ENCODE measurements around the gene BTBD9.
"Not testable (repeated sequence)": the region's sequence is repeated elsewhere in the genome, so short reads cannot be mapped to it uniquely, and the experiment has no call there.

Gene BTBD9

DNA sequence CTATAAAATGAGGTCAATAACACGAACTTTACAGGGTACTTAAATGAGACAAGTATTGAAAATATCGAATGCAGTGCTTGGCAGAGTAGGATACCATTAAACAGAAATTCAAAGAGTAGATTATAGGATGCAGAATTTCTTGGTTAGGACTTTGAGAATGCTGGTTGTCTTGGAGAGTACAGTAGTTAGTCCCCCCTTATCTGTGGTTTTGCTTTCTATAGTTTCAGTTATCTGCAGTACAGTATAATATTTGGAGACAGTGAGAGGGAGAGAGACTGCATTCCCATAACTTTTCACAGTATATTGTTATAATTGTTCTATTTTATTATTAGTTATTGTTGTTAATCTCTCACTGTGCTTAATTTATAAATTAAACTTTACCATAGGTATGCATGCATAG is 290.5 kb downstream of the BTBD9 start:
- DNase-seq = no peak

DNA sequence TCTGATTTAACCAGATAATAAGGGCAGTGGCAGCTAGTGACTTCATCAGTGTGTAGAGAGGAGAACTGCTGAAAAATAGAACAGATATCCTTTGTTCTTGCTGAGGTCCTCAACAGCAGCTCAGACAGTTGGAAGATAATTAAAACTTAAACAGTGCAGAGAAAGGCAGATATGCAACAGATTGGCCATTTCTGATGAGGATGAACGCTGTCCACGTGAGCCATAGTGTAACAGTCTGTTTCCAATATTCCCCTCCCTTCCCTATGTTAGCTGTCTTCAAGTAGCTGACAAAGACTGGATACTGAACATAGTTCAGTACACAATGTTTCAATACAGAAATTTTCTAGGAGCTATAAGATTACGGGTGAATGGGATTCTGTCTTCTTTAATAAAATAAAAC is 291.4 kb downstream of the BTBD9 start:
- no peak for DNase-seq

DNA sequence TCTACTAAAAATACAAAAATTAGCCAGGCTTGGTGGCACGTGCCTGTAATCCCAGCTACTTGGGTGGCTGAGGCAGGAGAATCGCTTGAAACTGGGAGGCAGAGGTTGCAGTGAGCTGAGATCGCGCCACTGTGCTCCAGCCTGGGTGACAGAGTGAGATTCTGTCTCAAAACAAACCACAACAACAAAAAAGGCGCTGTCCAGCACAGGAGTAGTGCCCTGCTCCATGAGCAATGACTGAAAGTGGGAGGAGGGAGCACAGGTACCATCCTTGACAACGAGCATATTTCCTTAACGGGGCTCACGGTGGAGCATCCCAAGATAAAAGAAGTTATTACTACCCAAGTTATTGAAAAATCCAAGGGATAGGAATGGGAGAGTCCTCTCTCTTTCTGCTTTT is 291.9 kb downstream of the BTBD9 start:
- not testable (repeated sequence) for DNase-seq

DNA sequence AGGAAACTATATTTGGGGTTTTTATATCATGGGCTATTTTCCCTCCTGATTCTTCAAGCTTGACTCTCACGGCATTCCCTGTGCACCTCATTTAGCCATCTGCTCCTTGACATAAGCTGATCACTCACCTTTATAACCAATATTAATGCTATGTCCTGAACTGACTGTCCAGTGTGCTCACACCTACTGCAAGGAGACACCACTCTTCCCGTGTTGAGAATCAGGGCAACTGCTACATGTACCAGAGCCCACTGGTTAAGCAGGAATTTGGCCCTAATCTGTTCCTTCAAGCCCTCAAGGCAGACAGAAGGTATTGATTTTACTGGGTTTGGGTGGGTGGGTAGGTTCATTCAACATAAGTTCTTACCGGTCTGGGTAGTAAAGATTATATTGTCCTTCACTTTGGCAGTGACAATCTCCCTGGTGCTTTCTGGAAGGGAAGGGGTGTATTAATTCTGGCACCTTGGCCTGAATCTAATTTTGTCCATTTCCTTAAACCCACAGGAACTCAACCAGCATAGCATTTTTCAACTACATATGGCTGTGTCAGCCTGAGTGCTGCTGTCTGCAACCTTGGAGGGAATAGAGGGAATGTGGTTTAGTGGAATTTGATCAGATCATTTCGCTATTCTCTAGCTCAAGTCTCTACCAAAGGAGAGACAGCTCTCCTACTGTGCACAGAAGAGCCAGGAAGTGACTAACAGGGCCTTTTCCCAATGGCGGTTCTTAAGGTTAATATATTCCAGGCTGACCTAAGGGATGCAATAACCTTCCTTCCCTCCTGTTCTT is 293.2 kb downstream of the BTBD9 start:
- DNase-seq = no peak

DNA sequence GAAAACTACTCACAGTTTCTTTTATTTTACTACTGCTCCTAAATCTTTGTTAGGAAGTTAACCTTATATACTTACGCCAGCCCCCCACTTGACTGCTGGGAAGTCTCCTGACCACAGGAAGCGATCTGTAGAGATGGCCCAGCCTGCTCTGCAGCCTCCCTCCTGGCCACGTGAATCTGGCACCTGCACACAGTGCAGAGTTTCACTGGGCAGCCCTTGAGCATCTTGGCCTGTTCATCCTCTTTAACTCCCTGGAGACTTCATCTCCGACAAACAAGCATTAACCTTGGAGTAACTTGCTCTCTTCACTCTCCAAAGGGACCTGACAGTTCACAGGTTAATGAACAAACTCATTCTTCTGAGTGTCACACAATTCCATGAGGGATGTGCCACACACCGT is 294.1 kb downstream of the BTBD9 start:
- no peak for DNase-seq

DNA sequence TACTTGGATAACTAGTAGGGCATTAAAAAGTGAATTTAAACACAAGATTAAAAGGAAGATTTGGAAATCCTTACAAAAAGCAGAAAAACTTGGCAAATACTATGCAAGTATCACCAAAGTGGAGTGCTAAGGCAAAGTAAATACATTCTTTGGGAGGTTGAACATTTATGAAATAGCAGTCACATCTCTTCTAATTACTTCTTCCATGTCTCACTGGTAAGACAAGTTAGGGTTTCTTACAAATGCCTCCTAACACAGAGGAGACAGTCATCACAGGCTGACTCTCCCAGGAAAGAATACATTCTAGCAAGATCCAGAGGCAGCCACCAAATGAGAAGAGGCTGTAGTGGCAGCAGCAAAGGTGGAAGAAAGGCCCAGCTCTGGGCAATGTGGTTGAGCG is 298.2 kb downstream of the BTBD9 start:
- no peak for DNase-seq

DNA sequence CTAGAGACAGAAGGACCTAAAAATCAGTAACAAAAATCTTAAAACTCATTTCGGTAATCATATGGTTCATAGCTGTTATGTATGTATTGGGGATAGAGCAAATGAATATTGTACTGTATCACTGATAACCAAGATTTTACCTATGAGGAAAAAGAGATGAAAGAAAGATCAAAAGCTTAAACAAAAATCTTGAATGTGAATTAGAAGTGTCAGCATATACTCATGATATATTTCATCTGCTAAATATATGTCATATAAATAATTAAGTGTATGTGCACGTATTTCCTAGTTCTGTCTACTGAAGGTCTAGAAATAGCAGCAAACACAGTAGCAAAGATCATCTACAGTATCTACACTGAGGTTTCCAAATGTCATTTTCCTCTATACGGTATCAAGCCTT is 299.8 kb downstream of the BTBD9 start:
- DNase-seq = no peak

DNA sequence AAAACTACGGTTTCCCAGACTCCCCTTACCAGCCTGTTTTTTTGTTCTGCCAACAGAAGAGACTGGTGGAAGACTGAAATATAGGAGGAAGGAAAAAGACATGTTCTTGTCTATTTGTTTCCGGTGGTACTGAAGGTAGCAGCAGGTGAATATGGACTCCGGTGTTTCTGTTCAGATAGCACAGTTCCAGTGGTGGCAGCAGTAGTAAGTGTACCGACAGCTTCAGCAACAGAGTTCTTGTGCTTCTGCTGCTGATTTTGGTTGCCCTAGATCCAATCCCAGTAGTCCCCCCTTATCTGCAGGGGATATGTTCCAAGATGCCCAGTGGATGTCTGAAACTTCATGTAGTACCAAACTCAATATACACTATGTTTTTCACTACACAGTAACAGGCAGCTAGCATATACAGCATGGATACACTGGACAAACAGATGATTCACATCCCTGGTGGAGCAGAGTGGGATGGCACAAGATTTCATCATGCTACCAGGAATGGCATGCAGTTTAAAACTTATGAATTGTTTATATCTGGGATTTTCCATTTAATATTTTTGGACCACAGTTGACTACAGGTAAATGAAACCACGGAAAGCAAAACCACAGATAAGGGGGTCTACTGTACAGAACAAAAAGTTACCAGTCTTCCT is 301.8 kb downstream of the BTBD9 start:
- DNase-seq = no peak

DNA sequence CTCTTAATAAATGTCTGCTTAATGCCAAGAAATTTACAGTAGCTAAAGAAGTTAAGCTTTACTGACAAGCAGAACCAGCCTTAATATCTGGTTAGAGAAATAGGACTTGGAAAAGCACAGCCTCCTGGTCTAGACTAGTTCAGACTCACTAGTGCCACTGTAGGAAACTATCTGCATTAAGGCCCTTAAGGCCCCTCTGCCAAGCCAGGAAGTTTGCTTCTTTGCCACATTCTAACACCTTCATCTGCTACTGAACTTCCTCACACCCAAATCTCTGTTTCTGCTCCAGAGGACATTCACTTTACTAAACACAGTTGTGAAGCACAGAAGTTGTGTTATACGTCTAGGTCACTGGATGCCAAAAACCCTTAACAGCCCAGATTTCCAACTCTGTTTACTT is 302.8 kb downstream of the BTBD9 start:
- no peak for DNase-seq

DNA sequence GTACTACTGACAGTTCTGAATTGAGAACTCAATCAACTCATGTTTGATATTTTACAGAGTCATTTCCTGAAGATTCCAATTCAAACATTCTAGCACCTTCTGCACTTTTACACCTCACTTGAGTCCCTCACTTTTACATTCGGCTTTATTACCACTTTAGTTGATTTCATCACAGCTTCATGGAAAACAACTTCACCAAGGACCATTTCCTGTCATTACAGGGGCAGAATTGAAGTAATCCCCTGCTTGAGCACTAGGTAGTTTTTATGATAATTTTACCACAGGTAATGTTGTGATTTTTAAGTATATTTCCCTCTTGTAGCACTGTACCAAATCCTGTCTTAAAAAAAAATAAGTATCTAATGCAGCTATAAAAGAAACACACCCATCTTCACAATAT is 312.9 kb downstream of the BTBD9 start:
- no peak for DNase-seq

DNA sequence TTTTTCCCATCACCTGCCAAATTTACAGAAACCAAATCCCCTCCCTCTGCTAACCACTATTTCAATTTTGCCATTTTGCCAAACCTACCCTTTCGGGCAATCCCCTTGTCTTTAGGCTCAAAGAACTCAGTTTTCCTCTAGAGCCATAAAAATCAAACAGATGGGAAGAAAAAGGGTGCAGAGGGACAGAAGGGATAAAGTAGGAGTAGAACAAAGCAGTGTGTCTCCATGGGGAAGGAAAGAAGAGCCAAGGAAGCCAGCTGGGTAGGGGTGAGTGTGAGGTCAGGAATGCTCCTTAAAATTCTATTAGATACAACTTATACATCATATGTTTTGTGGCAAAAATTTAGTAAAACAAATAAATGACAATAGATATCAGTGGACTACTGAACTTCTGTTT is 316.5 kb downstream of the BTBD9 start:
- DNase-seq = no peak

DNA sequence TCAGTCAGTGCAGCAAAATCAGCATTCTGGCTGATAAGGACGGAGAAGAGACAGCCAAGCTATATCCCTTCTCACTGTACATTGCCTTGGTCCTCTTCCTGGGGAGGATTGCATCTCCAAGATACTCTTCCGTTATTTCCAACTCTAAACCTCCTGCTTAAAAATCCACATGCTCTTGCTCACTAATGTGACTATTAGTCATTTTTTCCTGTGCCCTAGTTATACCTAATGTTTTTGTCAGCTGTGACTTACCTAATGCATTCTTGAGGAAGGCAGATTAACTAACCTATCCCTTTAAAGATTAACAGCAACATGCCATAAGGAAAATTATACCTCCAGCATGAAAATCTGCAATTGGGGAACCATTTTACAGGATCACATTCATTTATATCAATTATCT is 317.6 kb downstream of the BTBD9 start:
- no peak for DNase-seq

DNA sequence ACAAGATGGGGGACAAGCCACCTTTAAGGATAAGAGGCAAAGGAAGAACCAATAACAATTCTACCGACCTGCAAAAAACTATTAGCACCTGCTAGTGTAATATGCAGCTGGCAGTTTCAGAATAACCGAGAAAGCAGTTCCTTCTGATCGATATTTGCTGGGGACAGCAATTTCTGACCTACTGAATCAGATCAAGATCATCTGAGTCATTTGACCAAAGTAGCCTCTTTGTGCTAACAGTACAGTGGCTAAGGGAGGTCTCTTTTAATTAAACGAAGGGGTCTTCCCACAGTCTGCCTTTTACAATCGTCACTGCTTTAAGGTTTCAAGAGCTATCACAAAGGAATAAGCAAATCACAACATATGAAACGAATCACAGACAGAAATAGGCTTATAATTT is 318.9 kb downstream of the BTBD9 start:
- no peak for DNase-seq

DNA sequence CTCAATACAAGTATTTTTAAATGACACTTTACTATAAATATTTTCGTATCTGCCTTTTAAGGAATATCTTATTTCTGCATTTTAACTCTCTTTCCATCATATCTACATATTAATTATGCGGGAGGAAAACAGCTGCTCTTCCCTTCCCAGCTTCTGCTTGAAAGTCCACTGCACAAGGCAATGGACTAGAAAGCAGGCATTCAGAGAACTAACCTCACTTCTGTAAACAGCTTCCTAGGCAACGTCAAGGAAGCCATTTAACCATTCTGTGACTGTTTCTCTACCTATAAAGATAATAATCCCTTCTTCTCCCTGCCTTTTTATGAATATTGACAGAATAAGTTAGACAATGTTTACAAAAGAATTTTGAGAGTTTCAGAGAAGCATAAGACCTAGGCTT is 319.4 kb downstream of the BTBD9 start:
- no peak for DNase-seq

DNA sequence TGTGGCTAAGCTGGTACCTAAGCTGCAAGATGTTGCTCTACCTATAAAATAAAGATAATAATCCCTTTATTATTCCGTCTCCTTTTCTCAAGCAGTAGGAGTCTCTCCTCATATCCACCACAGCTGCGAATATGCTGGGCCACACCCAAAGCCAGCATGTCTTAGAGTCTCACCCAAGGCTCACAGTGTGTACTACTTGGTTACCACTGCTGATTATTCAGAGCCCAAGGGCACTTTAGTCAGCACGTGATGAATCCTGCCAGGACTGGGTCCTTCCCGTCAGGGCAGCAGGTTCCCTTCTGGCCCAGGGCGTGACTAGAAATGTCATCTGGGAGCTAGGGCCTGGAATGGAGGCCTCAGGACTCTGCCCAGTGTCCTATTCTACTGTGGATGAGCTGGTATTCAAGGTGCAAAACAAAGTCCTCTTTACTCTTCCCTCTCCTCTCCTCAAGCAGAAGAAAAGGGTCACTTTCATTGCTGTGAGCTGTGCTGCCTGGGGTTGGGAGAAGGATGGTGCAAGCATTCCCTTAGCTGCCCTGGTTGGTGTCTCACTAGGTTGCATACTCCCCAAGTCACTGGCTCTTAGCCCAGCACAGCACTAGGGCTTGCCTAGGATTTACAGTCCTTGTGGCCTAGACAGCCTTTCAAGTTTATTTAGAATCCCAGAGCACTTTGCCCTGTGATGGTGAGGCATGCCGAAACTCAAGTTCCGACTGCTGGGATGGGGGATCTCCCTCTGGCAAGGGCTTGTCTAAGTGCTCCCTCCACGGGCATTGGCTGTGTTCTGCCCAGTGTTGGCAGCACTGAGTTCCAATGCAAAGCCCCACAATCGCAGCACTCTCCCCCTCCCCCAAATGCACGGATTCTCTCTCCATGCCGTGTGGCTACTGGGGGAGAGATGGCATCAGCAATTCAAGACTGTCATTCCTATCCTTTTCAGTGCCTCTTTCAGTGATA is 320.2 kb downstream of the BTBD9 start:
- no peak for DNase-seq

DNA sequence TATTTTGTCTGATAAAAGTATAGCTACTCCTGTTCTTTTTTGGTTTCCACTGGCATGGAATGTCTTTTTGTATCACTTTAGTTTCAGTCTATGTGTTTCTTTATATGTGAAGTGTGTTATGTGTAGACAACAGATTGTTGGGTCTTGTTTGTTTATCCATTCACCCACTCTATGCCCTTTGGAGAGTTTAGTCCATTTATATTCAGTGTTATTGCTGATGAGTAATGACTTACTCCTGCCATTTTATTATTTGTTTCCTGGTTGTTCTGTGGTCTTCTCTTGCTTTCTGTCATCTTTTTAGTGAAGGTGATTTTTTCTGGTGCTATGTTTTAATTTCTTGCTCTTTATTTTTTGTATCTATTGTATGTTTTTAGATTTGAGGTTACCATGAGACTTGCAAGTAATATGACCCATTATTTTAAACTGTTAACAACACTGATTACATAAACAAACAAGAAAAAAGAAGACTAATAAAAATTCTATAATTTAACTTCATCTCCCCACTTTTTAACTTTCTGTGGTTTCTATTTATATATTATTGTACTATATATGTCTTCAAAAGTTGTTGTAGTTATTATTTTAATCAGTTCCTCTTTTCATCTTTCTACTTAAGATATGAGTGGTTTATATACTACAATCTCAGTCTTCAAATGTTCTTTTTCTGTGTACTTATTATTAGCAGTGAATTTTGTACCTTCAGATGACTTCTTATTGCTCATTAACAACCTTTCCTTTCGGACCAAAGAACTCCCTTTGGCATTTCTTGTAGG is 323.4 kb downstream of the BTBD9 start:
- DNase-seq = no peak

DNA sequence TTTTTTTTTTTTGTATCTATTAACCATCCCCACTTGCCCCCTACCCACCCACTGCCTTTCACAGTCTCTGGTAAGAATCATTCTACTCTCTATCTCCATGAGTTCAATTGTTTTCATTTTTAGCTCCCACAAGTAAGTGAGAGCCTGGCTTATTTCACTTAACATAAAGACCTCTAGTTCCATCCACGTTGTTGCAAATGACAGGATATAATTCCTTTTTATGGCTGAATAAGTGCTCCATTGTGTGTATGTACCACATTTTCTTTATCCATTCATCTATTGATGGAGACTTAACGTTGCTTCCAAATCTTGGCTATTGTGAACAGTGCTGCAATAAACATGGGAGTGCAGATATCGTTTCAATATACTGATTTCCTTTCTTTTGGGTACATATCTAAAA is 328.5 kb downstream of the BTBD9 start:
- no peak for DNase-seq

DNA sequence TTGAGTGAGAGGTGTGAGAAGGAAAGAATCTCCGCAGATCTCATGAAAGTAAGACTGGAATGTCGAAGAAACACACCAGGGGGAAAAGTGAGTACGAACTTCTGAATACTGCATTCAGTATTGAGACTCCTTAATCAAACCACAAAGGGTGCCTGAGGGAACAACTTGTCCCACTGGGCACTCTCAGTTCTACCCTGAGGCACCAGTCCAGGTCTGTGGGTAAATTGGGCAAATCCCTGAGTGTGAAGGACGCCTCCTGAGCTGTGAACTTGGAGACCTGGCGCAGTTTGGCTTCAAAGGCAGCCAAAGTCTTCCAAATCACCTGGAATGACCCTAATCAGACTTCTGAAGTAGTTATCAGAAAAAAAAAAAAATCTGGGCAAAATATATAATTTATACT is 329.7 kb downstream of the BTBD9 start:
- peak in 26 of 56 donors; percentile 1 to 60 (median 23) for DNase-seq

DNA sequence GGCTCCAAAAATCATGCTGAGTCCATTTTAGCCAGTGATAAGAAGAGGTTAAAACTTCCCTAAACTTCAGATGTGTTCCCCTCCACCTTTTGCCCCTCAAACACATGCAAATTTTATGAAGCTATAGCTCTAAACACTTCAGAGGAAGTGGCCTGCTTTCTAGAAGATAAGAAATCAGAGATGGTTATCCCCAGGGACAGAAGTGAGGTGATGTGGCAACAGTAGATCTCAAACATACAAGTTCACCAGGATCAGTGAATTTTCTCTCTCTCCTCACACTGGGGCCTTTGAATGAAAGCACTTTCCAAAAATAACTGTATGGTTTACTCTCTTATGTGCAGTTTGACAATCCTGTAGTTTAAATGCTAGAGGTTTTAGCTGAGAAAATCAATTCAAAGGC is 332.0 kb downstream of the BTBD9 start:
- DNase-seq = no peak

DNA sequence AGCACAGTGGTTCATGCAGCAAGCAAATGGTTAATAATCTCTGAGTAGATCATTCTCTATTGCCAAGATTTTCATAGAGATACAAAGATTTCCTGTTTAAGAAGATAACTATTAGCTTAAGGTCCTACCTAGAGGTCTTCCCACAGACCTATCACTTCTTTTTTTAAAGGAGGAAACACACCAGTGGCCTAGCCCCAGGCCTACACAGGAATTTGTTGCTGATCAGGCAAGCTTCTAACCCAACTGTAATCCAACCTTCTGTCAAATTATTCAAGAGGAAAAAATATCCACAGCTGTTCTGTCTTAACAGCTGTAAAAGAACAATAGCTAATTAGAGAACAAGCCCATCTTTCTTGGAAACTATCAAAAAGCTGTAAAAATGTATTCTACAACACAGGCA is 332.8 kb downstream of the BTBD9 start:
- DNase-seq = no peak

DNA sequence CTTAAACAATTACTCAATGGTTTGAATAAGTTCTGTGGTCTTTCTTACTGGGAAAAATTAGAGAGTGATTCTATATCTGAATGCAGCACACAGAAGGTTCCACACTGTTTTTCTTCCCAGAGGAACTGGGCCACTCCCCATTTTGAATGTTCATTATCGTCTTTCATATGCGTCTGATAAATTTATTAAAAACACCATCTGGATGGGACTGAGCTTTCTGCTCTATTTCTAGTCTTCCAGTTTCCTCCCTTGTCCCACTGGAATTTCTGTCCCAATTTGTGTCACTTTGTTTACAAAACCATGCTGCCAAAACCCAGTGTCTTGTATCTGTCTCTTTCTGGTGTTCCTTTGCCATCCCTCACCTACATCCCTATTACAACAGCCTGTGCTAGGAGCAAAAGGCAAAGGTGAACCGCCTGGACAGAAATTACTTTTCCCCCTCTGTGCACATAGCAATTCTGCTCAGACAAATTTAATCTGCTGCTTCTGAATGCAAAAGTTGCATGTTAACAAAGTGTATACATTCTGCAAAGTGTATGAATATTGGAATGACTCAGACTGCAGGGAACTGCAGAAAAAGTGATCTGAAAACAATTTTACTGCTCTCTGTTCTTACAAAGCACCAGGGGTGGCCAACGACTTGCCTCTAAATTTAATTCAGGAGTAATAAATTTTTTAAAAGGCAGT is 333.6 kb downstream of the BTBD9 start:
- no peak for DNase-seq

Measured in nucleus accumbens (tissue), 56 donors.